Subcutaneous abdominal adipose tissue (tissue), 5 donors: ENCODE results near the gene PRRG1.
"Not testable (repeated sequence)": the region's sequence is repeated elsewhere in the genome, so short reads cannot be mapped to it uniquely, and the experiment has no call there.

ENCODE experiments used
- H3K27ac ChIP-seq: one replicate; pipeline ENCODE4 v1.7.0; 2013; ENCODE audit warnings: low read depth, mild to moderate bottlenecking, inconsistent platforms, low read length, moderate library complexity
- H3K27me3 ChIP-seq, 5 donors: one replicate each; pipeline ENCODE4 v1.7.0; 2013; ENCODE audit warnings: low read length in 5 of 5, inconsistent platforms in 1 of 5; ENCODE audit not compliant: control insufficient read depth in 5 of 5, insufficient read depth in 4 of 5
- H3K36me3 ChIP-seq, 5 donors: one replicate each; pipeline ENCODE4 v1.7.0; 2013; ENCODE audit warnings: low read length in 5 of 5; ENCODE audit not compliant: control insufficient read depth in 5 of 5, insufficient read depth in 5 of 5
- H3K4me1 ChIP-seq, 5 donors: one replicate each; pipeline ENCODE4 v1.7.0; 2013; ENCODE audit warnings: low read length in 5 of 5, mild to moderate bottlenecking in 3 of 5, moderate library complexity in 1 of 5; ENCODE audit not compliant: control insufficient read depth in 5 of 5, insufficient read depth in 5 of 5
- H3K4me3 ChIP-seq, 5 donors: one replicate each; pipeline ENCODE4 v1.7.0; 2013; ENCODE audit warnings: low read length in 5 of 5, low read depth in 1 of 5
- H3K9ac ChIP-seq, 5 donors: one replicate each; pipeline ENCODE4 v1.7.0; 2013; ENCODE audit warnings: low read length in 5 of 5, mild to moderate bottlenecking in 4 of 5, moderate library complexity in 3 of 5
- H3K9me3 ChIP-seq, 5 donors: one replicate each; pipeline ENCODE4 v1.7.0; 2013; ENCODE audit warnings: low read length in 5 of 5; ENCODE audit not compliant: control insufficient read depth in 5 of 5
- donor health status: healthy.
- donor health status: healthy.
- donor health status: healthy.
- donor health status: healthy.
- donor health status: healthy.

PRRG1 gene

GRCh38 chrX:37485429-37485828 is 136.3 kb downstream of the PRRG1 start:
- no peak overlapping the region for H3K4me3 ChIP-seq
- H3K27ac ChIP-seq: no peak overlapping the region
- H3K9ac ChIP-seq: no peak overlapping the region
- H3K36me3 ChIP-seq: no peaks in the 10 kb centered on the region
- no peaks in the 10 kb centered on the region for H3K9me3 ChIP-seq
- no peaks in the 10 kb centered on the region for H3K4me1 ChIP-seq
- peaks cover 0 to 8% (median 0%) of the 10 kb centered on the region in 5 donors for H3K27me3 ChIP-seq

DNA sequence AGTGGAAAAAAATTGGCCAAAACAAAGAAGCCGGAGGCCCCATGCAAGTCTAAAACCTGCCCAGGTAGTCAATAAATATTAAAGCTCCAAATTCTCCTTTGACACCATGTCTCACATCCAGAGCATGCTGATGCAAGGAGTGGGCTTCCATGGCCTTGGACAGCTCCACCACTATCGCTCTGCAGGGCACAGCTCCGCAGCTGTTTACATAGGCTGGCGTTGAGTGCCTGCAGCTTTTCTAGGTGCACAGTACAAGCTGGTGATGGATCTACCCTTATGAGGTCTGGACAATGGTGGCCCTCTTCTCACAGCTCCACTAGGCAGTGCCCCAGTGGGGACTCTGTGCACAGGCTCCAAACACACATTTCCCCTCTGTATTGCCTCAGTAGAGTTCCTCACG is 138.1 kb downstream of the PRRG1 start:
- Histone ChIP-seq H3K4me1 (no peaks in the 10 kb centered on the region), H3K9me3 (no peaks in the 10 kb centered on the region), H3K27ac (no peak overlapping the region)

GRCh38 chrX:37488323-37488722 is 139.2 kb downstream of the PRRG1 start:
- peaks cover 0 to 8% (median 0%) of the 10 kb centered on the region in 5 donors for H3K27me3 ChIP-seq
- H3K27ac ChIP-seq: no peak overlapping the region
- no peak overlapping the region for H3K9ac ChIP-seq
- H3K4me1 ChIP-seq: no peaks in the 10 kb centered on the region
- H3K36me3 ChIP-seq: no peaks in the 10 kb centered on the region
- no peak overlapping the region for H3K4me3 ChIP-seq
- H3K9me3 ChIP-seq: no peaks in the 10 kb centered on the region

More for the DNA sequence above, 138.1 kb downstream of the PRRG1 start:
- H3K4me3 ChIP-seq: no peak overlapping the region
- no peaks in the 10 kb centered on the region for H3K36me3 ChIP-seq
- no peak overlapping the region for H3K9ac ChIP-seq
- peaks cover 0 to 8% (median 0%) of the 10 kb centered on the region in 5 donors for H3K27me3 ChIP-seq

DNA sequence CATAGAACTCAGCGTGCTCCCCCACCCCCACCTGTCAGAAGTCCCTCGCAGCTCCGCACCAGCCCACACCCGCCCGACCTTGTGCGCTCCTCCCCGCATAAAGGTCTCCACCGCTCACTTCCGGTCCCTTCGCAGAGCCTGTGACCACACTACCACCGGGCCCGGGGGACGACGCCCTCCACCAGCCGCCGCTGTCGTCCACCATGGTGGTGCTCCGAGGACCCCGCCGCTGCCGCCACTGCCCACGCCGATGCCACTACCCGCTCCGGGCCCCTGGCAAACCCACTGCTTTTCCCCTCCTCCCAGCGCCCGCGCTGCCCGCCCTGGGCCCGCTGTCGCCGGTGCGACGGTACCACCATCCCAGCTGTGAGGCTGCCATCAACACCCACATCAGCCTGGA is 142.5 kb downstream of the PRRG1 start:
- Histone ChIP-seq H3K4me3 (no peak overlapping the region), H3K36me3 (no peaks in the 10 kb centered on the region), H3K27ac (no peak overlapping the region), H3K27me3 (peaks cover 0 to 5% (median 0%) of the 10 kb centered on the region in 5 donors), H3K9ac (no peak overlapping the region), H3K9me3 (no peaks in the 10 kb centered on the region), H3K4me1 (no peaks in the 10 kb centered on the region)

- H3K4me3 ChIP-seq, H3K27ac ChIP-seq, H3K4me1 ChIP-seq, H3K9ac ChIP-seq, H3K27me3 ChIP-seq, H3K36me3 ChIP-seq, H3K9me3 ChIP-seq: not testable (repeated sequence)
These were observed 146.6 kb downstream of the PRRG1 start for GRCh38 chrX:37495760-37496159.

DNA sequence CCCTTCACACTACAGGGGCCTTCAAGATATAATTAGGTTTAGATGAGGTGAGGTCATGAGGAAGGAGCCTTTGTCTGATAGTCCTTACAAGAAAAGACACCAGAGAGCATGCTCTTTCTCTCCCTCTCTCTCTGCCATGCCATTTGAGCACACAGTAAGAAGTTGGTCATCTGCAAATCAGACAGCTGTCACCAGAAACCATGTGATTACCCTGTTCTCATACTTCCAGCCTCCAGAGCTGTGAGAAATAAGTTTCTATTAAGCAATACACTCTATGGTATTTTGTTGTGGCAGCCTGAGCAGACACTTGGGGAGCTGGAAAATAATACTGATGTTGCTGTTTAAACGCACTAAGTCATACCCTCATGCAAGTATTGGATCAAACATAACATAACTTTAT is 148.0 kb downstream of the PRRG1 start:
- not testable (repeated sequence) for H3K4me3 ChIP-seq, H3K27ac ChIP-seq, H3K4me1 ChIP-seq, H3K36me3 ChIP-seq, H3K9me3 ChIP-seq, H3K9ac ChIP-seq, H3K27me3 ChIP-seq

- H3K36me3 ChIP-seq, H3K27me3 ChIP-seq, H3K9ac ChIP-seq, H3K9me3 ChIP-seq, H3K4me1 ChIP-seq, H3K4me3 ChIP-seq, H3K27ac ChIP-seq: not testable (repeated sequence)
These were observed 149.2 kb downstream of the PRRG1 start for GRCh38 chrX:37498323-37498722.

- H3K27ac ChIP-seq, H3K4me1 ChIP-seq, H3K9ac ChIP-seq, H3K4me3 ChIP-seq, H3K27me3 ChIP-seq, H3K36me3 ChIP-seq, H3K9me3 ChIP-seq: not testable (repeated sequence)
These were observed 150.5 kb downstream of the PRRG1 start for GRCh38 chrX:37499649-37500048.

DNA sequence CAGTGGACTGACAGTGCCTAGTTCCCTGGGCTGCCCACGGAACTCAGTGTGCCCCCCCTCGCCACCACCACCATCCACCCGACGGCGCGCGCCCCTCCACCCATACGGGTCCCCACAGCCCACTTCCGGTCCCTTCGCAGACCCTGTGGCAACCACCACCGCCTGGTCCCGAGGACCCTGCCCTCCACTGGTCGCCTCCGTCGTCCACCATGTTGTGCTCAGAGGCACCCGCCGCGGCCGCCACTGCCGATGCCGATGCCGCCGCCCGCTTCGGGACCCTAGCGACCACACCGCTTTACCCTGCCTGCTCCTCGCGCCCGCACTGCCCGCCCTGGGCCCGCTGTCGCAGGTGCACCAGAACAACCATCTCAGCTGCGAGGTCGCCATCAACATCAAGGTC is 155.8 kb downstream of the PRRG1 start:
- no peak overlapping the region for H3K4me3 ChIP-seq
- H3K9me3 ChIP-seq: no peaks in the 10 kb centered on the region
- no peak overlapping the region for H3K9ac ChIP-seq
- no peak overlapping the region for H3K27ac ChIP-seq
- no peaks in the 10 kb centered on the region for H3K27me3 ChIP-seq
- no peaks in the 10 kb centered on the region for H3K4me1 ChIP-seq
- no peaks in the 10 kb centered on the region for H3K36me3 ChIP-seq
